DND-41 (cell line): Measurements from ENCODE around the gene RGS3.

Experiments
- EZH2 ChIP-seq: IDR thresholded peaks from 3 replicates; pipeline ENCODE4 v1.6.1; 2012; ENCODE audit warnings: borderline replicate concordance, low read depth, mild to moderate bottlenecking, moderate library complexity, low read length, inconsistent platforms; ENCODE audit not compliant: severe bottlenecking
- TF ChIP-seq, protein P1 (sequence below): IDR thresholded peaks from 2 replicates; pipeline ENCODE4 v1.5.1; 2012; ENCODE audit warnings: borderline replicate concordance, low read length, moderate library complexity, mild to moderate bottlenecking; ENCODE audit not compliant: poor library complexity, severe bottlenecking; ENCODE audit errors: extremely low read depth

DNA sequence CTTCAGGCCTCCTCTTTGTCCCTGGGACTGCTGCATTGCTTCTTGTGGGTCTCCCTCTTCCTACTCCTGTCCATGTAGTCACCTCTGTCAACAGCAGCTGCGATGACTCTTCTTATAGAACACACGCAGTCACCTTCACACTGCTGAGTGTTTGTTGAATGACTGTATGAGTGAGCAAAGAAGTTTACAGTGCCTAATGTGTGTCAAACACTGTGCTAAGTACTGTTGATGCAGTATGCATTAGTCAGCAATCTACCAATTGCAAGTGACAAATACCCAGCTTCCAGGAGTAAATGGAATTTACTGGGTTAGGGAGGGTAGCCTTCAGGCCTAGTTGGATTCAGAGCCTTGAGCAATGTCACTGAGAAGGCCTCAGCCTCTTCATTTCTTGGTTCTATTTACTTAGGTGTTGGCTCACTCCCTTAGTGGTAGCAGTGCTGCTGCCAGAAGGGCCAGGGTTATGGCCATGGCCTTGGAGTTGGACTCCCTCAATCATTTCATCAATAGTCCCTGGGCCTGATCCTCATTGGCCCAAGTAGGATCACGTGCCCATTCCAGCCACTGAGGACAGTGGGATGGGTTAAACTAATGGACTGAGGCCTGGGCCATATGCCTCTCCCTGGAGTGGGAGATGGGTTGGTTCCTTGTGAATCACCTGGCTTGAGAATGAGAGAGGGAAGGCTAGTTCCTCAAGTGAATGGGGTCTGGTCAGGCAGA, 93.5 kb downstream of the RGS3 start:
- TF ChIP-seq, protein P1, sequence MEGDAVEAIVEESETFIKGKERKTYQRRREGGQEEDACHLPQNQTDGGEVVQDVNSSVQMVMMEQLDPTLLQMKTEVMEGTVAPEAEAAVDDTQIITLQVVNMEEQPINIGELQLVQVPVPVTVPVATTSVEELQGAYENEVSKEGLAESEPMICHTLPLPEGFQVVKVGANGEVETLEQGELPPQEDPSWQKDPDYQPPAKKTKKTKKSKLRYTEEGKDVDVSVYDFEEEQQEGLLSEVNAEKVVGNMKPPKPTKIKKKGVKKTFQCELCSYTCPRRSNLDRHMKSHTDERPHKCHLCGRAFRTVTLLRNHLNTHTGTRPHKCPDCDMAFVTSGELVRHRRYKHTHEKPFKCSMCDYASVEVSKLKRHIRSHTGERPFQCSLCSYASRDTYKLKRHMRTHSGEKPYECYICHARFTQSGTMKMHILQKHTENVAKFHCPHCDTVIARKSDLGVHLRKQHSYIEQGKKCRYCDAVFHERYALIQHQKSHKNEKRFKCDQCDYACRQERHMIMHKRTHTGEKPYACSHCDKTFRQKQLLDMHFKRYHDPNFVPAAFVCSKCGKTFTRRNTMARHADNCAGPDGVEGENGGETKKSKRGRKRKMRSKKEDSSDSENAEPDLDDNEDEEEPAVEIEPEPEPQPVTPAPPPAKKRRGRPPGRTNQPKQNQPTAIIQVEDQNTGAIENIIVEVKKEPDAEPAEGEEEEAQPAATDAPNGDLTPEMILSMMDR = no peak
- TF ChIP-seq EZH2 = no peak
